ENCODE results near the gene CXCL12.

DNA sequence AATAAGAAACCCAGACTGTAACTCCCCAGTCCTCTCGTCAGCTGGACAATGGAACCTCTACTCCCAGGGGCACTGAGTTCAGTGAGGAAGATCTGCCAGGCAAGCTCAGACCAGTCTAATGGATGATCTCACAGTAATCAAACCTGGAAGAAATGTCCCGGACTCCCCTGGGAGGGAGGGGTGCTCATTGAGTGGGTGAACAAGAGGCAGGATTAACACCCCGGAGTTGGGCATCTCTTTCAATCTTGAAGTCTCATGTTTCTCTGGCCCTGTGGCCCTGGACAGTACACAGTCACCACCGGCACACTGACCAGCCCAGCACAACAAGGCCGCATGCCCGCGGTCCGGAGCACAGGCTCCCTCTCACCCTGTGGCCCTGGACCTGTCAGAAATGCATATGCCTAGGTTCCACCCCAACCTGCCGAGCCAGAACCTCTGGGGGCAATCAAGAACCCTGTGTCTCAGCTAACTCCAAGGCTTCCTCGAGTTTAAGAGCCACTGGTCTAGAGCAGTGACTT lies 27.8 kb downstream of the CXCL12 start:
- no peak for TF ChIP-seq RXRA (IDR thresholded peaks at IDR 0.05)
- TF ChIP-seq CTCF (IDR thresholded peaks at IDR 0.05; ENCODE audit: low read depth, low read length, missing input control): no peak
- TF ChIP-seq YY1 (IDR thresholded peaks at IDR 0.05): no peak
- TF ChIP-seq MAX (IDR thresholded peaks at IDR 0.05): no peak
- no peak for TF ChIP-seq EGR1 (IDR thresholded peaks at IDR 0.05; ENCODE audit: low read depth in 2 of 2)
- TF ChIP-seq SP1 (IDR thresholded peaks at IDR 0.05): no peak
- TF ChIP-seq REST (IDR thresholded peaks at IDR 0.05): no peak
- TF ChIP-seq, protein P1, sequence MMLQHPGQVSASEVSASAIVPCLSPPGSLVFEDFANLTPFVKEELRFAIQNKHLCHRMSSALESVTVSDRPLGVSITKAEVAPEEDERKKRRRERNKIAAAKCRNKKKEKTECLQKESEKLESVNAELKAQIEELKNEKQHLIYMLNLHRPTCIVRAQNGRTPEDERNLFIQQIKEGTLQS (IDR thresholded peaks at IDR 0.05): no peak
